ENCODE measurements around the gene CTH. TPM values are rescaled to one million over a fixed set of nuclear protein-coding genes. Genes with fewer than 3 reads are reported as not detected.
"Not testable (repeated sequence)": the region's sequence is repeated elsewhere in the genome, so short reads cannot be mapped to it uniquely, and the experiment has no call there.

Gene CTH
- total and polyA plus RNA-seq, 4 donors = 8.9 to 49.4 (median 44.8) TPM

GRCh38 chr1:70477090-70477489 is 66.0 kb downstream of the CTH start (continued):
- TF ChIP-seq CTCF (IDR thresholded peaks at IDR 0.05; ENCODE audit: low read depth, low read length, missing input control) (no peak), YY1 (IDR thresholded peaks at IDR 0.05) (no peak), GABPA (IDR thresholded peaks at IDR 0.05 in 1 of 2, conservative IDR thresholded peaks at IDR 0.05 in 1 of 2) (no peak), MAX (IDR thresholded peaks at IDR 0.05) (no peak), HNF4G (IDR thresholded peaks at IDR 0.05) (no peak), FOXA2 (IDR thresholded peaks at IDR 0.05) (no peak)

GRCh38 chr1:70477905-70478304 is 66.8 kb downstream of the CTH start:
- WGBS = 92% methylated on average over 4 of the region's 4 CpGs

GRCh38 chr1:70483342-70483741 is 72.3 kb downstream of the CTH start:
- WGBS = 91% methylated on average over 4 of the region's 4 CpGs
- H3K4me1 ChIP-seq (ENCODE audit: control insufficient read depth in 4 of 4, insufficient read depth in 4 of 4, low read length in 3 of 4) = no peaks in the 10 kb centered on the region
- H3K4me3 ChIP-seq (ENCODE audit: low read depth in 1 of 3, low read length in 3 of 3) = no peak overlapping the region
- TF ChIP-seq ZBTB33 (IDR thresholded peaks at IDR 0.05) (no peak), YY1 (IDR thresholded peaks at IDR 0.05) (no peak), FOXA1 (IDR thresholded peaks at IDR 0.05) (no peak), REST (IDR thresholded peaks at IDR 0.05) (no peak), TAF1 (conservative IDR thresholded peaks at IDR 0.05) (no peak), RAD21 (IDR thresholded peaks at IDR 0.05) (no peak)
- no peak overlapping the region for H3K9ac ChIP-seq (ENCODE audit: low read depth in 1 of 2, low read length in 2 of 2)
- DNase-seq (ENCODE audit: low spot score) = no peak
- no peak overlapping the region for H3K27ac ChIP-seq (ENCODE audit: low read depth in 1 of 2, low read length in 2 of 2)
- H3K27me3 ChIP-seq (ENCODE audit: control insufficient read depth in 4 of 4, insufficient read depth in 4 of 4, low read length in 3 of 4) = no peaks in the 10 kb centered on the region
- H3K36me3 ChIP-seq (ENCODE audit: control insufficient read depth in 4 of 4, insufficient read depth in 3 of 4, low read depth in 1 of 4, low read length in 3 of 4) = no peaks in the 10 kb centered on the region
- no peaks in the 10 kb centered on the region for H3K9me3 ChIP-seq (ENCODE audit: control insufficient read depth in 4 of 4, low read length in 3 of 4)

More at GRCh38 chr1:70477905-70478304, 66.8 kb downstream of the CTH start:
- H3K9ac ChIP-seq (ENCODE audit: low read depth in 1 of 2, low read length in 2 of 2); H3K9me3 ChIP-seq (ENCODE audit: control insufficient read depth in 4 of 4, low read length in 3 of 4); H3K27me3 ChIP-seq (ENCODE audit: control insufficient read depth in 4 of 4, insufficient read depth in 4 of 4, low read length in 3 of 4); H3K27ac ChIP-seq (ENCODE audit: low read depth in 1 of 2, low read length in 2 of 2); H3K4me1 ChIP-seq (ENCODE audit: control insufficient read depth in 4 of 4, insufficient read depth in 4 of 4, low read length in 3 of 4); H3K36me3 ChIP-seq (ENCODE audit: control insufficient read depth in 4 of 4, insufficient read depth in 3 of 4, low read depth in 1 of 4, low read length in 3 of 4); DNase-seq (ENCODE audit: low spot score); H3K4me3 ChIP-seq (ENCODE audit: low read depth in 1 of 3, low read length in 3 of 3): not testable (repeated sequence)

Measured in liver (tissue), 9 donors.